HG03064 (cell line): Measurements from ENCODE around the gene NUP37.
"Not testable (repeated sequence)": the region's sequence is repeated elsewhere in the genome, so short reads cannot be mapped to it uniquely, and the experiment has no call there.

Experiments
- ATAC-seq: cut with Tn5 transposase; IDR thresholded peaks from one replicate; pipeline ENCODE4 v1.9.1; 2021; ENCODE audit warnings: low read depth; ENCODE audit not compliant: unreplicated experiment

The NUP37 gene

DNA sequence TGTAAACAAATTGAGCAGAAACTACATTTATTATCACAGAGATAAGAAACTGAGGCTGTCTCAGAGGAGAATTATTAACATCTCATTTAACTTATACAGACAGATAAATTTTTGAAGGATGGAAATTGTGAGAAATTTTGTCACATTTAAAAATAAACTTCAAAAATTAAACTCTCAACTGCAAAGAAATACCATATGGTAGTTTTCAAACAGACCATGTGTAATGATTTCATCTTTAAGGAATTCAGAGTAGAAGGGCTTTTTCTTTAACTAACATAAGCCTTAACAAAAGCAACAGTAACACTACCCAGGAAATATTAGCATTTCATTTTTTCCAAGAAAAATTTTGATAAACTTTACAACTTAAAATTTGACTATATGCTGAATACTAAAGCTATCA, 26.6 kb downstream of the NUP37 start:
- no peak for ATAC-seq

DNA sequence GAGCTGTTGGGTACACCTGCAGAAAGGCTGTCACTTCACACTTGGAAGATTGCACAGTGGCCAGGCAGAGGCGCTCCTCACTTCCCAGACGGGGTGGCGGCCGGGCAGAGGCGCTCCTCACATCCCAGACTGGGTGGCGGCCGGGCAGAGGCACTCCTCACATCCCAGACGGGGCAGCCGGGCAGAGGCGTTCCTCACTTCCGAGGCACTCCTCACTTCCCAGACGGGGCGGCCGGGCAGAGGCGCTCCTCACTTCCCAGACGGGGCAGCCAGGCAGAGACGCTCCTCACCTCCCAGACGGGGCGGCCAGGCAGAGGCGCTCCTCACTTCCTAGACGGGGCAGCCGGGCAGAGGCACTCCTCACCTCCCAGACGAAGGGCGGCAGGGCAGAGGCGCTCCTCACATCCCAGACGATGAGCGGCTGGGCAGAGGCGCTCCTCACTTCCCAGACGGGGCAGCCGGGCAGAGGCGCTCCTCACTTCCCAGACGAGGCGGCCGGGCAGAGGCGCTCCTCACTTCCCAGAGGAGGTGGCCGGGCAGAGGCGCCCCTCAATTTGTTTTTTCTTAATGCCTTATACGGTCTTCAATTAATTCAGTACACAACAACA, 30.6 kb downstream of the NUP37 start:
- ATAC-seq = not testable (repeated sequence)

DNA sequence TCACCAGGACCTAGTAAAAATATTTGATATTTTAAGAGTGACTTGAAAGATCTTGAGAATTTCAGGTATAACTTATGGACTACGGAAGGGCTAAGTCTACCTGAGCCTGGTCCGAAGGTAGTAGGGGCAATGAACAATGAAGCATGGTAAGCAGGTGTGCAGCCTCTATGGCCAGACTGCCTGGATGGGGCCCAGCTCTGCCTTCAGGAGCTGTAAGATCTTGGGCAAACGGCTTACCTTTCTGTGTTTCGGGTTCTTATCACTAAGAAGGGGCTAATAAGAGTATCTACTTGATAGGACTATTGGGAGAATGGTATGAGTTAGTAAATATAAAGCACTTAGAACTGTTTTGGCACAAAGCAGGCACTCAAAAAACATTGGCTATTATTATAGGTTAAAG, 39.1 kb downstream of the NUP37 start:
- no peak for ATAC-seq

DNA sequence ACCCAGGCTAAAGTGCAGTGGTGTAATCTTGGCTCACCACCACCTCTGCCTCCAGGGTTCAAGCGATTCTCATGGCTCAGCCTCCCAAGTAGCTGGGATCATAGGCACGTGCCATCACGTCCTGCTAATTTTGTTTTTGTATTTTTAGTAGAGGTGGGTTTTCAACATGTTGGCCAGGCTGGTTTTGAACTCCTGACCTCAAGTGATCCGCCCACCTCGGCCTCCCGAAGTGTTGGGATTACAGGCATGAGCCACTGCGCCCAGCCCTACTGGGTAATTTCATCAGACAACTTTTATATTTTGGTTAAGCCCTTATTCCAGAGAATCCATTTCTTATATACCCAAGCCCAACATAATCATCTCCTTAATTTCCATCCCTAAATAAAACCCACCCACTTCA, 47.8 kb downstream of the NUP37 start:
- not testable (repeated sequence) for ATAC-seq

DNA sequence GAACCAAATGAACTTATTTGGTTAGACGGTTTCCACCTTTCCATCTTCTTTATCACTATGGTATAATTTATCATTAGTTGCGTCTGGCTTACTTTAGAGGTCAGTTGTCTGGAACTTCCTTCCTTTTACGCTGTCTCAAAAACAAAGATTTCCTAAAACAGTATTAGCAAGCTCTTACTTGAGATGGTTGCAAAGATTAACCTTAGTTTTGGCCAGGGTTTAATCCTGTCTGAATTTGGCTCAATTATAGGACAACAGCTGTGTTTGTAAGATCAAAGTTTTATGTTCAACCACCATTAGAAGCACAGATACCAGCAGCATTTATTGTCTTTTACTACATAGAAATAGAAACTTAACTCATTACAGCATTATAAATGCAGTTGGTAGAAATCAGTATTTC, 50.2 kb downstream of the NUP37 start:
- ATAC-seq = no peak

DNA sequence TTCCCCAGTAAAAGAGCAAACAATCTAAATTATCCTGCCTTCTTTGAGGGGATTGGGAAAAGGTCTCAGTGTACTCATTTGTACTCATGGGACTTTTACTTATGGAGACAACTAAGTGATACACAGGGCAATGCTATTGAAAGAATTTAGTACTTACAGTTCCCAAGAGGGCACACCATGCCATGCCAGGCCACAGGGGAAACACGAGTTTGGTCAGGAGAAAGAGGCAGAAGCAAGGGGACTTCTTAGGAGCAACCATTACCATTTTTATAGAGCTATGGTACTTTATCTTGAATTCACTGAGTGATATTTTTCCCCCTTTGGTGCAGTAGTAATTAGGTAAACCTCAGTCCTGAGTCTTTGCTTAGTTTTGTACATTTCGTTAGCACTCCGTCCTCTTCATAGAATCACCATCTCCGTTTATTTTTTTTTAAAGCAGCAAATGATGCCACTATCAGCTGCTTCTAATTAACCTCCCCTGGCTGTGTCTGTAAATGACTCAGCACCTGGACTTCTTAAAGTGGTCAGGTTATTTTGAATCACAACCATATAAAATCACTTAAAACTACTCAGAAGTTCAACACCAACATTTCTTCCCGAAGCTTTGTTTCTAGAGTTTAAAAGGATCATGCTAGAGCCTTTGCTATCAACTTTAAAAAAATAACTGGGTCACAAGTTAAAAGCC, 52.2 kb downstream of the NUP37 start:
- no peak for ATAC-seq

DNA sequence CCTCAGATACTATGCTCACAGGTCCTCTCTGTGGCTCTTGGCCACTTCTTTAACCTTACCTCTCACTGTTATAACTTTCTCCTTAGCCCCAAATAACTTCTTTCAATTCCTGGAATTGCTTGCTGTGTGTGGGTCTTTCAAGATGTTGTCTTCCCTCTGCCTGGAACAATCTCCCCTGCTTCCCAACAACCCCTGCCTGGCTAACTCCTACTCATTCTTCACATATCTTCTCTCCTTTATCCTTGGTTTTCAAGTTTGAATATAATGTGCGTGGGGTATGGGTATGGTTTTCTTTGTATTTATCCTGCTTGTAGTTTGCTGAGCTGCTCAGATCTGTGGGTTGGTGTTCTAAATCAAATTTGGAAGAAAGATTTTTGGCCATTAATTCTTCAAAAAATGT, 55.4 kb downstream of the NUP37 start:
- no peak for ATAC-seq

DNA sequence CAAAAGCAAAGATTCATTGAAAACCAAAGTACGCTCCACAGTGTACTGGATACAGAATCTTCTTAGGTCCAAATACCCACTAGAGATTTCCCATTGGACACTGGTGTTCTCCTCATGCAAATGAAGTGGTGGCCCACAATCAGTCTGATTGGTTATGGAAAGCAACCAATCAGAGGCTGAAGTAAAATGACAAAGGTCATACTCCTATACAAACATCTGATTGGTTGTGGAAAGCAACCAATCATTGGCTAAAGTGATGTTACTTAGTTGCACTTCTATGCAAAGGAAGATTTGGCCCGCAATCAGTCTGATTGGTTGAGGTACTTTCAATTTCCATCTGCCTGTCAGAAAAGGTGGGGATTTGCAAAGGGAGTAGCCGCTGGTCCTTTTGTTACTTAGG, 56.8 kb downstream of the NUP37 start:
- ATAC-seq = no peak

DNA sequence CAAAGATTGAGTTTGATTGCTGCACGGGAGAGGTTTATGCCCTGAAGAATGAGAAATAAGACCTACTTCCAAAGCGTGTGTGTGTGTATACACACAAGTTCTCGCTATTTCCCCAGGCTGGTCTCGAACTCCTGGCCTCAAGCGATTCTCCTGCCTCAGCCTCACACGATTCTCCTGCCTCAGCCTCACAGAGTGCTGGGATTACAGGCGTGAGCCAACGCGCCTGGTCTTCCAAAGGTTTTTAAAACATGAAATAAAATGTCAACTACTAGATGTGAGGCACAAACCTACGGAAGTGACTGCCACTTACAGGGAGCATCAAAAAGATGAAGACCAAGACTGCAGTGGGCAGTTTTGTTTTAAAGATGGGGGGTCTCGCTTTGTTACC, 57.5 kb downstream of the NUP37 start:
- ATAC-seq = no peak

DNA sequence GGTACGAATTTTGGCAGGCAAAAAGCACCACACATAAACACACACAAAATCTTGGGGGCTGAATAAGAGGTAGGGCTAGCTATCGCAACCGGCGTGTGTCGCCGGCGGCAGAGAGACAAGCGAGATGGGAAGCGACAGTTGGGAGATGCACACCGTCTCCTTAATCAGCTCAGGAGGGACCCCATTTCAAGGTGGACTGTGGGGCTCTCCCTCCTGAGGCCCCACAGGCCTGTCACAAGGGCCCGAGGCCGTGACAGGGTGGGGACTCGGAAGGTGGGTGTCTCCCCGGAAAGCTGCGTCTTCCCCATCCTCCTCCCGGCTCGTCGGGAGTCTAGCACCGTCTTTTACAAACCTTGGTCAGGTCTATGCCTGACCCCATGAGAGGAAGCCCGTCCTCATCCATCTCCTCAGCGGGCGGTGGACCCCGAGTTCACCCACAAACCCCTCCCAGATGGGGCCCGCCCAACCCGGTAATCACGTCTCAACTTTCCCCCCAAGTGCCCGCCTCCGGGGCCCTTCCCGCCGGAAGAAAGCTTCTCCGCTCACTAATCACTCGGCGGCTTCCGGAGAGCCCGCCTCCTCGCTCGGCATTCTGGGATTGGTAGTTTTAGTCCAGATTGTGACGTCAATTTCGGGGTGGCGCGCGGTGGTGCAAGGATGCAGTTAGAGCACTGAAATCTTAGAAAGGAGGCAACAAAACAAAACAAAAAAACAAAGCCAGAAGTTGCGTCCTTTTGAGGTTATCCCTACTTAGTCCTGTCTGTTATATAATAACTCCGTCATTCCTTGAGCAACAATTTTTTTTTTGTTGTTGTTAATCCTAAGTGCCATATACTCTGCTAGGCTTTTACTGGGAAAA, 58.1 kb downstream of the NUP37 start, which contains the start of gene WASHC3:
TSS of gene WASHC3 (minus strand) at position 432 of the 859 bp plus-strand sequence. CDS start at position 403, 29 bp downstream.
- peak; percentile 91 for ATAC-seq

DNA sequence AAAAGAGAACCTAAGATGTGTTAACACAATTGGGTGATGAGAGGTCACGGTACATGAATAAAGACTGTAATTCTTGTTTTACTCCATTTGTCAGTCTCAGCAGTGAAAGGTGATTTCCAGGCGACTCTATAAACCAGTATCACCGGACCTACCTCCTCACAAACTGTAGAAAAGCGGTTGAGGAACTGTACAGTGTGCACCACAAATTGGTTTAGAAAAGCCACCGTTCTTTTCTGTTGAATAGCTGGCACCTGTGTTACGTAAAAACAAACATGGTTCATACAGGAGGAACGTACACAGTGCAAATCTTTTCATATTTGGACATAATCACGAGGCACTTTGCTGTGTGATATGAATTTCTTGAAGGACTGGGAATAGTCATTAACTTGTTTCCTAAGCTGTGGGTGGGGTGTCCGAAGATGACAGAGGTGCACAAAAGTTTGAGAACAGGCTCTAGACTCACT, 58.8 kb downstream of the NUP37 start:
- peak; percentile 29 for ATAC-seq

DNA sequence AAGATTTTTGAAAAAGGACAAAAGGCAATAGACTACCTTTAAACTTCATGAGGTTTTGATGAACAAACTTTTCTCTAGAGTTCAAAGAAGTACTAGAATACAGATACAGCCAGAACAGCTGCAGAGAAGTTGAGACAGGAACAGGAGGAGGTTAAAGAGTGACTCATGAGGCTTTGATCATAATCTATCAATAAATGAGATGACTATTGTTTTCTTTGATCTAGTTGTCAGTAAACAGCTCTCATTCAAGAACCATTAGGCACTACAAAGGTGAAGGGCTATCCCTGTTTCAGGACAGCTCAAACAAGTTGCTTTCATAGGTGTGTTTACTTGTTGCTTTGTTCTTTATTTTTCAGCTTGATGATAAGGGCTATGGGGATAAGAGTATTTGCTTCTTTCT, 60.6 kb downstream of the NUP37 start:
- ATAC-seq = no peak

DNA sequence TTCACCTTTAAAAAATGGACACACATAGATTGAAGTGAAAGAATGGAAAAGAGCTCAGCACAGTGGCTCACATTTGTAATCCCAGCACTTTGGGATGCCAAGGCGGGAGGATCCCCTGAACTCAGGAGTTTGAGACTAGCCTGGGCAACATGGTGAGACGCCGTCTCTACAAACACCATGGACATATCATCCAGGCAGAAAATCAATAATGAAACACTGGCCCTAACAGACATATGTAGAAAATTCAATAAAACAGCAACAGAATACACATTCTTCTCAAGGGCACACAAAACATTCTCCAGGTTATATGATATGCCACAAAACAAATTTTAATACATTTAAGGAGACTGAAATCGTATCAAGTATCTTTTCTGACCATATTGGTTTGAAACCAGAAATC, 65.6 kb downstream of the NUP37 start:
- ATAC-seq = no peak

DNA sequence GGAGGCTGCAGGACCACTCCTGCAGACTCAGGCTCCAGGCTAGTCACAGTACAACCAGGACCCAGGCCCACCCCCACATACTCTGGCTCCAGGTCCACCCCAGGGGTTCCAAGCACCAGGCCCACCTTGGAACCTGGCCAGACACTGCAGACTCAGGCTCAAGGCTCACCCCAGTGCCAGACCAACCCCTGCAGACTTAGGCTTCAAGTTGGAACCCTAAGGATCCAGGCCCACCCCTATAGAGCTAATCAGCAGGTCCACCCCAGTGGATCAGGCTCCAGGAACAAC, 66.9 kb downstream of the NUP37 start:
- no peak for ATAC-seq

DNA sequence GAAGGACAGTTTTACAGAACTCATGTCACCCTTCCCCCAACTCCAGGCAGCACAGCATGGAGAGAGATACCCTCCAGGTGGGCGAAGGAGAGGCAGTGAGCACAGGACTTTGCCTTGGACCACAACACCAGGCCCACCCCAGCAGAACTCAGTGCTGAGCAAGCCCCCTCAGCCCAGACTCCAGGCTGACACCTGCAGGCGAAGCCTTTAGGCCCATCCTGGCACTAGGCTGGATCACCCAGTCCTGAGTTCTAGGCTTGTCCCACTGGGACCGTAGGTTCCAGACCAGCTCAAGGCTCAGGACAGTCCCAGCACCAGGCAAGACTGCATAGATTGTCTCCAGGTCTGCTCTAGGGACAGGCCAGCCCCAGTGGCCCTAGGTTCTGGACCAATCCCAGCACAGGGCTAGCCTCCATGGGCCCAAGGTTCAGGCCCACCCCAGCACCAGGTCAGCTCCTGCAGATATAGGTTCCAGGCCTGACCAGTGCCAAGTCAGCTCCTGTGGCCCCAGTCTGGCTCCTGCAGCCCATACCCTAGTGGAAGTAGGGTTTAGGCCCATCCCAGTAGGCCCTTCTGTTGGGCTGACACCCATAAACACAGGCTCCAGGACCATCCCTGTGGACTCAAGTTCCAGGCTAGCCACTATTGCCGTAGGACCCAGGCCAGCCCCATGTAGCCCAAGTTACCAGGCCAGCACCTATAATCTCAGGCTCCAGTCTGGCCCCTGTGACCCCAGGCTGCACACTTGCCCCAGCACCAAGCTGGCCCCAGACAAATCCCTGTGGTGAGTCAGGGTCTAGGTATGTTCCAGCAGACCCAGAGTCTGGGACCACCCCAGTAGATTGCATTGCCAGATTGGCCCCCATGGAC, 67.5 kb downstream of the NUP37 start:
- no peak for ATAC-seq

DNA sequence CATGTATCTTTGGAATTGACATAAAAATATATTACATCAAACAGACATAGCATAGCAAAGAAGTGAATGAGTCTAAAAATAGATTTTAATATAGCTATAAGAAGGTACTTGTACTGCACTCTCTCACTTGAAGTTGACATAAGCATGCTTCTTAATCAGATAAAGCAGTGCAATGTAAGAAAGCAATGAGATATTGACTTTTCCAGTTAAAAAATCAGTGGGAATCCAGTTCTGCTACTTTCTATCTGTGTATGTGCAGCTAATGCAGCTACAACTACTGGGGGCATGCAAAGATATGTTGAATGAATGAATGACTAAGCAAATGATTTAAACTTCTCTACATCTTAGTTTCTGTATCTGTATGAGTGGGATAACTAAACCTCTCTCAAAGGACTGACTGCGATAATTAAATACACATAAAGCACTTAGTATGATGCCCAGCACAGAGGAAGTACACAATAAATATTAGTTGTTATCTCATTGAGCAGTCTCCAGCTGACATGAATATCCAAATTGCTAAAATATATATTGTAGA, 68.4 kb downstream of the NUP37 start:
- no peak for ATAC-seq

DNA sequence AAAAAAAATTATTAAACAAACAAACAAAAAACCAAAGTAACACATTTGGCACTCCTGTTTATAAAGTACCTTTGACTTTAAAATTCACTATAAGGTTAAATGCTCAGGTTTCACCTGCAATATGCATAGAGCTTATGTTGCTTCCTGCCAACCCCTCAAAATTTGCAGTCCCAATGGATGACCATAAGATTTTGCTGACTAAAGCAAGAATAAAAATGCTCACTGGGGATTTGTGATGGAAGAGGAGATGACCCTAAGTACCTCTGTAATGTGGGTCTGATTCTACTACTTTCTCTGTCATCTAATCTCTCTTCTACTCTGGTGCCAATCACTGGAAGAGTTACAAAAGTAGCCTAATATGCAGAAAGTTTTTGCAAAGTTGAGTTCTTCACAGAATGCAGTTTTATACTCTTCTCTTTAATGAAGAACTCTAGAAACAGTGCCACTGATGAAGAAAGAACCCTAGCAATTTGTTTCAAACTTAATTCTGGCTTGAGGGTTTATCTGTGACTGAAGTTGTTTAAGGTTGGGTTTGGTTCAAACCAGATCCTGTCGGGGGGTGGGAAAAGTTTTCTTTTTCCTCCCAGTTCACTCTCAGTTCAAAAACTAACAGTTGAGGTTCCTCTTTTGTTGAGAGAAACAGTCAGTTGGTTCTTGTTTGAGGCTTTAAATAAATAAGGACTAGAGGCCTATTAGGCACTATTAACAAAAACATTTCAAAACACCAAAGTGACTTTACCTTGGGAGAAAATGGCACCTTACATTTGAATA, 69.1 kb downstream of the NUP37 start:
- ATAC-seq = no peak

DNA sequence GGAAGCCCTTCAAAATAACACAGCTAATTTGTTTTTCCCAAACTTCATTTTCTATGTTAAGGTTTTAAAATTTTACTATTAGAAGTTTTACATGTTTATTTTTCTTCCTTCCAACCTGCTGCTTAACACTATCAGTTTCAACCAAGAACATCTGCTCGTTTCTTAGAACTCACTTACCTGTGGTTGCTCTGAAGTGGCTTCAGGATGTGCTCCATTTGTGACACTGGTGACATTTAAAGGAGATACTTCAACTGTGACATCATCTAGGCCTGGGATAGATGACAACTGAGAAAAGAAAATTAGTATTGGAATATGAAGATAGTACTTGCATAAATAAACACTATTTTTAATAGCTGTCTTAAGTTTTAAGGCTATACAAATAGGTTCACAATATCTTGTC, 76.0 kb downstream of the NUP37 start:
- ATAC-seq = peak; percentile 82

DNA sequence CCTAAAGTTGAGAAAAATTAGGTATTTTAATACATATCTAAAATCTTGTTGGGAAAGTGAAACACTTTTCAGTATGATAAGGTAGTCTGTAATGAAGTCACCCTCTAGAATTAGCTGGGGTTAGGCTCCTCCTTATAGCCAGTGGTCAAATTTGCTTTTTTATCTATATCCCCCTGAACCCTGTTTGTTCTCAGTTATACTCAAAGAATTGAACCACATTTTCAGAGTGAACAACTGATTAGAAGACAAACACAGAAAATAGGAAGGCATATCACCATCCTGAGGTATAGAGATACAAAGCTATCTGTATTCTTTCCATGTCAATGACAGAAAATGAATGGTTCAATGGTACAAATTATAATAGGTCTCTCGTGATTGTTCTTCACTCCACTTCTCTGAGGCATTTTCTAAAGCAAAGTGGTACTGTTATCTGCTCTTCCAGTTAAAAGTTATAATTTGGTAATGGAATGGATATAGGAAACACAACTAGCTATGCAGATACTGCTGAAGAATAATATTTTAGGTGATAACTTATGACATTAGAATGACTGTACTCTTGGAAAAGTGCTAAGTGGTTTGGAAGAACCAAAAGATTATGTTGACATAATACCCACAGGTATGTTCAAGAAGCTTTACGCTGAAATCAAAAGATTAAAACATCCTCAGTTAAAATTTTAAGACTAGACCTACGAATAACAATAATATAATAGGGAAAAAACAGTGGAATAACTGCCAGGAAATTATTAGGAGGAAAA, 85.7 kb downstream of the NUP37 start:
- ATAC-seq = no peak
